Measurements from ENCODE around the gene MMP1. TPM values are rescaled to one million over a fixed set of nuclear protein-coding genes. Genes with fewer than 3 reads are reported as not detected.

The MMP1 gene
- total RNA-seq, 3 donors from 2014 or later (not counting 1 experiment from before 2014, with no cell fraction given) = not detected

- no peaks in the 10 kb centered on the region for H3K4me1 ChIP-seq (ENCODE audit: control insufficient read depth, insufficient read depth, low read length)
- Mint-ChIP-seq H3K27ac (no peak overlapping the region), H3K36me3 (no peaks in the 10 kb centered on the region), H3K4me3 (no peak overlapping the region), H3K9me3 (peaks cover 3% of the 10 kb centered on the region in 2 donors), H3K27me3 (ENCODE audit: low read depth in 2 of 2) (peaks cover 0 to 2% of the 10 kb centered on the region in 2 donors), H3K4me1 (no peaks in the 10 kb centered on the region)
- H3K27me3 ChIP-seq (ENCODE audit: control insufficient read depth, insufficient read depth, low read length) = no peaks in the 10 kb centered on the region
- ATAC-seq = no peak
- H3K9me3 ChIP-seq (ENCODE audit: control insufficient read depth, insufficient read depth, low read length) = no peaks in the 10 kb centered on the region
- H3K4me3 ChIP-seq (ENCODE audit: low read length) = no peak overlapping the region
- no peaks in the 10 kb centered on the region for H3K36me3 ChIP-seq (ENCODE audit: control insufficient read depth, insufficient read depth, low read length)
- no peak for DNase-seq
- no peak for TF ChIP-seq CTCF (IDR thresholded peaks at IDR 0.05)
- 85% methylated on average over 2 of the region's 2 CpGs for WGBS (ENCODE audit: insufficient coverage)
- intact Hi-C loops (cut with micrococcal nuclease) = no loop called here
- no peak overlapping the region for H3K27ac ChIP-seq (ENCODE audit: low read length)
Observed at GRCh38 chr11:102763440-102763839, 34.5 kb downstream of the MMP1 start.

GRCh38 chr11:102762361-102762767 is 35.6 kb downstream of the MMP1 start:
- Mint-ChIP-seq H3K27ac (no peak overlapping the region), H3K4me3 (no peak overlapping the region), H3K9me3 (peaks cover 3% of the 10 kb centered on the region in 2 donors), H3K27me3 (ENCODE audit: low read depth in 2 of 2) (peaks cover 0 to 3% of the 10 kb centered on the region in 2 donors), H3K4me1 (no peaks in the 10 kb centered on the region), H3K36me3 (no peaks in the 10 kb centered on the region)
- Histone ChIP-seq H3K27me3 (ENCODE audit: control insufficient read depth, insufficient read depth, low read length) (no peaks in the 10 kb centered on the region), H3K9me3 (ENCODE audit: control insufficient read depth, insufficient read depth, low read length) (no peaks in the 10 kb centered on the region), H3K27ac (ENCODE audit: low read length) (no peak overlapping the region), H3K4me3 (ENCODE audit: low read length) (no peak overlapping the region), H3K36me3 (ENCODE audit: control insufficient read depth, insufficient read depth, low read length) (no peaks in the 10 kb centered on the region), H3K4me1 (ENCODE audit: control insufficient read depth, insufficient read depth, low read length) (no peaks in the 10 kb centered on the region)
- intact Hi-C loops (cut with micrococcal nuclease) = no loop called here
- TF ChIP-seq CTCF (IDR thresholded peaks at IDR 0.05) = no peak
- no peak for ATAC-seq
- 88% methylated on average over 1 of the region's 2 CpGs for WGBS (ENCODE audit: insufficient coverage)
- DNase-seq = no peak

GRCh38 chr11:102761646-102762238 is 36.2 kb downstream of the MMP1 start:
- no peaks in the 10 kb centered on the region for H3K27me3 ChIP-seq (ENCODE audit: control insufficient read depth, insufficient read depth, low read length)
- H3K27me3 Mint-ChIP-seq (ENCODE audit: low read depth in 2 of 2) = peaks cover 0 to 6% of the 10 kb centered on the region in 2 donors
- intact Hi-C loops (cut with micrococcal nuclease) = no loop called here
- no peak overlapping the region for H3K27ac ChIP-seq (ENCODE audit: low read length)
- no peaks in the 10 kb centered on the region for H3K36me3 ChIP-seq (ENCODE audit: control insufficient read depth, insufficient read depth, low read length)
- peaks cover 3% of the 10 kb centered on the region in 2 donors for H3K9me3 Mint-ChIP-seq
- H3K36me3 Mint-ChIP-seq = no peaks in the 10 kb centered on the region
- 91% methylated on average over 4 of the region's 4 CpGs for WGBS (ENCODE audit: insufficient coverage)
- ATAC-seq = no peak
- no peaks in the 10 kb centered on the region for H3K9me3 ChIP-seq (ENCODE audit: control insufficient read depth, insufficient read depth, low read length)
- no peak for DNase-seq
- H3K4me3 Mint-ChIP-seq = no peak overlapping the region
- no peak for TF ChIP-seq CTCF (IDR thresholded peaks at IDR 0.05)
- no peak overlapping the region for H3K27ac Mint-ChIP-seq
- no peaks in the 10 kb centered on the region for H3K4me1 ChIP-seq (ENCODE audit: control insufficient read depth, insufficient read depth, low read length)
- H3K4me1 Mint-ChIP-seq = no peaks in the 10 kb centered on the region
- no peak overlapping the region for H3K4me3 ChIP-seq (ENCODE audit: low read length)
